Sigmoid colon (tissue), 4 donors: Measurements from ENCODE around the gene DOK6.

Source experiments
- EP300 ChIP-seq, 4 donors: sonication (generic); formaldehyde crosslinking; IDR thresholded peaks; one replicate each; pipeline ENCODE4 v1.6.1; 2017; ENCODE audit warnings: antibody characterized with exemption in 4 of 4
- POLR2A ChIP-seq, 2 donors: fragments of 450-650 bp; IDR thresholded peaks; one replicate each; pipeline ENCODE4 v1.6.1; 2016; ENCODE audit warnings: antibody characterized with exemption in 2 of 2, mild to moderate bottlenecking in 2 of 2, moderate library complexity in 2 of 2
- POLR2AphosphoS5 ChIP-seq, 4 donors: sonication (generic); formaldehyde crosslinking; IDR thresholded peaks; one replicate each; pipeline ENCODE4 v1.6.1; 2017; ENCODE audit warnings: antibody characterized with exemption in 4 of 4
- TF ChIP-seq, protein P1 (sequence below), 4 experiments: fragments of 450-650 bp in 3 of 4; fragments of 200-600 bp in 1 of 4; IDR thresholded peaks; one replicate each; pipeline ENCODE4 v1.5.1; 2016 to 2019; ENCODE audit warnings: antibody characterized with exemption in 4 of 4, mild to moderate bottlenecking in 3 of 4, moderate library complexity in 2 of 4

DNA sequence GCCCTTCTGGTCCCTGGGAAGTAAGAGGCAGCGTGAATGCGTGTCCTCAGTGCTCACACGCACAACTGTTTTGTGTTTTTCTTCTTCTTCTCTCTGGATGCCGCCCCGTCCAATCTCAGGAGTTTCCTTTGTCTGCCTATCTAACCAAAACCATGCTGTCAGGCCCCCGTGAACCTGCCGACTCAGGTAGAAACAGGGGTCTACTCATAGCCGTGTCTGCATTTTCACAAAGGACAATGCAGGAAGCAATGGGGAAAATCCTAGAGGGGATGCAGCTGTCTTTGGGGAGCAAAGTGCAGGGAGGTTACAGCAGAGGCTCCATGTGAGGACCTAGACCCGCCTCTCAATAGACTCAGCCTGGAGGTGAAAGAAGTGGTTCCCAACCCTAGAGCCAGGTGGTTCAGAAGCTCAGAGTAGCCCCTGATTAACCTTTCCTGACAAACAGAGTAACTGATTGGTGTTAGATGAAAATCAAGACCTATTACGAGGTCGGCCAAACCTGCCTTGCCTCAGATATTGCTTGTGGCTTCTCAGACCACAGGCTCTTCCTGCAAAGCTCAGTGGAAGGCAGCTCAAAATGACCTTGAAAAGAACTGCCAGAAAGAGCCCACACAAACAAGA is 497.7 kb downstream of the DOK6 start:
- no peak for TF ChIP-seq POLR2A (IDR thresholded peaks at IDR 0.05)
- TF ChIP-seq, protein P1, sequence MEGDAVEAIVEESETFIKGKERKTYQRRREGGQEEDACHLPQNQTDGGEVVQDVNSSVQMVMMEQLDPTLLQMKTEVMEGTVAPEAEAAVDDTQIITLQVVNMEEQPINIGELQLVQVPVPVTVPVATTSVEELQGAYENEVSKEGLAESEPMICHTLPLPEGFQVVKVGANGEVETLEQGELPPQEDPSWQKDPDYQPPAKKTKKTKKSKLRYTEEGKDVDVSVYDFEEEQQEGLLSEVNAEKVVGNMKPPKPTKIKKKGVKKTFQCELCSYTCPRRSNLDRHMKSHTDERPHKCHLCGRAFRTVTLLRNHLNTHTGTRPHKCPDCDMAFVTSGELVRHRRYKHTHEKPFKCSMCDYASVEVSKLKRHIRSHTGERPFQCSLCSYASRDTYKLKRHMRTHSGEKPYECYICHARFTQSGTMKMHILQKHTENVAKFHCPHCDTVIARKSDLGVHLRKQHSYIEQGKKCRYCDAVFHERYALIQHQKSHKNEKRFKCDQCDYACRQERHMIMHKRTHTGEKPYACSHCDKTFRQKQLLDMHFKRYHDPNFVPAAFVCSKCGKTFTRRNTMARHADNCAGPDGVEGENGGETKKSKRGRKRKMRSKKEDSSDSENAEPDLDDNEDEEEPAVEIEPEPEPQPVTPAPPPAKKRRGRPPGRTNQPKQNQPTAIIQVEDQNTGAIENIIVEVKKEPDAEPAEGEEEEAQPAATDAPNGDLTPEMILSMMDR (IDR thresholded peaks at IDR 0.05) = no peak
- no peak for TF ChIP-seq POLR2AphosphoS5 (IDR thresholded peaks at IDR 0.05)
- TF ChIP-seq EP300 (IDR thresholded peaks at IDR 0.05) = no peak
